Endodermal cell (in vitro differentiated cells): ENCODE measurements around the gene STAC2. TPM values are rescaled to one million over a fixed set of nuclear protein-coding genes. Genes with fewer than 3 reads are reported as not detected.

Experiments used
- DNase-seq: peaks from one replicate; pipeline ENCODE4 v3.0.0-alpha.2; 2017
- H3K27ac ChIP-seq: 2 replicates; pipeline ENCODE4 v1.5.1; 2013; ENCODE audit warnings: mild to moderate bottlenecking, low read depth, low read length, moderate library complexity
- H3K27me3 ChIP-seq: 2 replicates; pipeline ENCODE4 v1.6.1; 2013; ENCODE audit warnings: mild to moderate bottlenecking, low read length, moderate library complexity; ENCODE audit not compliant: insufficient read depth, control insufficient read depth, poor library complexity, severe bottlenecking
- H3K36me3 ChIP-seq: 2 replicates; pipeline ENCODE4 v1.7.0; 2013; ENCODE audit warnings: mild to moderate bottlenecking, low read length, moderate library complexity; ENCODE audit not compliant: control insufficient read depth, insufficient read depth
- H3K4me1 ChIP-seq: one replicate; pipeline ENCODE4 v1.7.0; 2013; ENCODE audit warnings: low read length; ENCODE audit not compliant: control insufficient read depth, insufficient read depth
- H3K4me3 ChIP-seq: 2 replicates; pipeline ENCODE4 v1.5.1; 2013; ENCODE audit warnings: mild to moderate bottlenecking, low read length, moderate library complexity
- H3K9ac ChIP-seq: 2 replicates; pipeline ENCODE4 v1.6.1; 2013; ENCODE audit warnings: mild to moderate bottlenecking, low read length, moderate library complexity; ENCODE audit not compliant: poor library complexity, severe bottlenecking; ENCODE audit errors: extremely low read depth
- H3K9me3 ChIP-seq: 2 replicates; pipeline ENCODE4 v1.6.1; 2013; ENCODE audit warnings: mild to moderate bottlenecking, low read length, moderate library complexity; ENCODE audit not compliant: control insufficient read depth
- H3K27ac Mint-ChIP-seq: 2 replicates; pipeline ENCODE4 v1.8.0; 2020; ENCODE audit warnings: mixed read lengths
- H3K27me3 Mint-ChIP-seq: 2 replicates; pipeline ENCODE4 v1.8.0; 2021; ENCODE audit warnings: mild to moderate bottlenecking, mixed read lengths; ENCODE audit not compliant: insufficient read depth
- H3K36me3 Mint-ChIP-seq: 2 replicates; pipeline ENCODE4 v1.8.0; 2020; ENCODE audit warnings: low read depth, mixed read lengths
- H3K4me1 Mint-ChIP-seq: 2 replicates; pipeline ENCODE4 v1.8.0; 2020; ENCODE audit warnings: mixed read lengths
- H3K4me3 Mint-ChIP-seq: 2 replicates; pipeline ENCODE4 v1.8.0; 2020; ENCODE audit warnings: mild to moderate bottlenecking, moderate library complexity, mixed read lengths
- H3K9me3 Mint-ChIP-seq: 2 replicates; pipeline ENCODE4 v1.8.0; 2020; ENCODE audit warnings: mild to moderate bottlenecking, mixed read lengths
- CTCF ChIP-seq: fragments of 200-600 bp; sonication (generic); conservative IDR thresholded peaks from 2 replicates; pipeline ENCODE4 v1.5.0; 2021; ENCODE audit warnings: antibody characterized with exemption, mild to moderate bottlenecking
- WGBS, 2 experiments: methylation state at CpG; one replicate each; pipeline versions ENCODE4 v1.1.5 to v1.1.7; 2013; ENCODE audit warnings: missing lambda C conversion rate in 2 of 2, mixed read lengths in 1 of 2; ENCODE audit not compliant: insufficient coverage in 1 of 2, insufficient read length in 1 of 2; 5-methylcytosine and 5-hydroxymethylcytosine counted together
- total RNA-seq, 2 donors: library from RNA; stranded (reverse); fragmentation: NEBNext Ultra II Directional in 1 of 2; extraction: Animal tissue kit (Norgen Biotek cat#: 25700) in 1 of 2; gene quantifications; 2 replicates in 1 of 2; 3 replicates in 1 of 2; pipeline ENCODE4 v1.2.1, GENCODE V29; 2021

Gene STAC2
- total RNA-seq, 2 donors from 2014 or later: 0.35 to 0.46 TPM

GRCh38 chr17:39235555-39236449 lies 10.1 kb upstream of the STAC2 start:
- peak; percentile 97 for TF ChIP-seq CTCF
- H3K9me3 Mint-ChIP-seq: no peaks in the 10 kb centered on the region
- H3K4me1 ChIP-seq: no peaks in the 10 kb centered on the region
- DNase-seq: peak; percentile 94
- H3K4me3 ChIP-seq: no peak overlapping the region
- H3K9ac ChIP-seq: no peak overlapping the region
- H3K4me1 Mint-ChIP-seq: peaks cover 12% of the 10 kb centered on the region
- no peak overlapping the region for H3K27ac ChIP-seq
- H3K27ac Mint-ChIP-seq: peak overlapping the region; percentile 50
- peaks cover 9% of the 10 kb centered on the region for H3K27me3 Mint-ChIP-seq
- H3K9me3 ChIP-seq: no peaks in the 10 kb centered on the region
- H3K4me3 Mint-ChIP-seq: no peak overlapping the region
- H3K36me3 ChIP-seq: no peaks in the 10 kb centered on the region
- H3K36me3 Mint-ChIP-seq: no peaks in the 10 kb centered on the region
- no peaks in the 10 kb centered on the region for H3K27me3 ChIP-seq
- 39 to 52% methylated on average over 11 to 18 of the region's 18 CpGs for WGBS, 2 experiments

- Histone ChIP-seq H3K27me3 (peaks cover 8% of the 10 kb centered on the region), H3K4me1 (no peaks in the 10 kb centered on the region), H3K27ac (peak overlapping the region; percentile 7), H3K9ac (no peak overlapping the region), H3K9me3 (no peaks in the 10 kb centered on the region), H3K36me3 (no peaks in the 10 kb centered on the region), H3K4me3 (no peak overlapping the region)
- TF ChIP-seq CTCF: peak; percentile 92
- peaks cover 10% of the 10 kb centered on the region for H3K4me1 Mint-ChIP-seq
- DNase-seq: peak; percentile 92
- WGBS, 2 experiments: 38 to 41% methylated on average over 16 to 22 of the region's 22 CpGs
- peak overlapping the region; percentile 9 for H3K27ac Mint-ChIP-seq
- no peaks in the 10 kb centered on the region for H3K9me3 Mint-ChIP-seq
- no peaks in the 10 kb centered on the region for H3K36me3 Mint-ChIP-seq
- H3K4me3 Mint-ChIP-seq: peak overlapping the region; percentile 20
- peaks cover 25% of the 10 kb centered on the region for H3K27me3 Mint-ChIP-seq
Observed at GRCh38 chr17:39231591-39232551, 6.1 kb upstream of the STAC2 start.

GRCh38 chr17:39231091-39231561 lies 5.4 kb upstream of the STAC2 start:
- H3K4me1 ChIP-seq: no peaks in the 10 kb centered on the region
- no peaks in the 10 kb centered on the region for H3K36me3 ChIP-seq
- no peak overlapping the region for H3K9ac ChIP-seq
- no peak overlapping the region for H3K4me3 ChIP-seq
- peaks cover 10% of the 10 kb centered on the region for H3K4me1 Mint-ChIP-seq
- H3K9me3 ChIP-seq: no peaks in the 10 kb centered on the region
- H3K27me3 ChIP-seq: peaks cover 16% of the 10 kb centered on the region
- H3K27ac ChIP-seq: peak overlapping the region; percentile 7
- 70 to 78% methylated on average over 2 to 8 of the region's 10 CpGs for WGBS, 2 experiments
- TF ChIP-seq CTCF: no peak
- no peak overlapping the region for H3K4me3 Mint-ChIP-seq
- H3K27me3 Mint-ChIP-seq: peaks cover 30% of the 10 kb centered on the region
- no peaks in the 10 kb centered on the region for H3K36me3 Mint-ChIP-seq
- DNase-seq: peak; percentile 60
- no peaks in the 10 kb centered on the region for H3K9me3 Mint-ChIP-seq
- H3K27ac Mint-ChIP-seq: no peak overlapping the region
